ENCODE data around the gene MSX1.

Gene MSX1

DNA sequence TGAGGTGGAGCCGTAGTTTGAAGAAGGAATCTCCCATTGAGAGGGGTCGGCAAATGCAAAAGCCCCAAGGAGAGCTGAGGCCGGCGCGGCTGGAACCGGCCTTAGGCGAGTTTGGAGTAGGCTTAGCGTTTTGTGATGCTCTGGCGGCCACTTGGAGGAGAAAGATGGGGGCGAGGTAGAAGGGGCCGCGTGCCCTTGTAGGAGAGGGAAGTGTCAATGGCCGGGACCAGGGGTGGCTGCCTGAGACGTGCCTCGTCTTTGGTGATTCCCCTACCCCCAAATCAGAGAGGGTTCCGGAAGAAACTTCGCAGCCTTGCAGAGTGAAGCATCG is 11.7 kb downstream of the MSX1 start:
- no peak for DNase-seq

DNA sequence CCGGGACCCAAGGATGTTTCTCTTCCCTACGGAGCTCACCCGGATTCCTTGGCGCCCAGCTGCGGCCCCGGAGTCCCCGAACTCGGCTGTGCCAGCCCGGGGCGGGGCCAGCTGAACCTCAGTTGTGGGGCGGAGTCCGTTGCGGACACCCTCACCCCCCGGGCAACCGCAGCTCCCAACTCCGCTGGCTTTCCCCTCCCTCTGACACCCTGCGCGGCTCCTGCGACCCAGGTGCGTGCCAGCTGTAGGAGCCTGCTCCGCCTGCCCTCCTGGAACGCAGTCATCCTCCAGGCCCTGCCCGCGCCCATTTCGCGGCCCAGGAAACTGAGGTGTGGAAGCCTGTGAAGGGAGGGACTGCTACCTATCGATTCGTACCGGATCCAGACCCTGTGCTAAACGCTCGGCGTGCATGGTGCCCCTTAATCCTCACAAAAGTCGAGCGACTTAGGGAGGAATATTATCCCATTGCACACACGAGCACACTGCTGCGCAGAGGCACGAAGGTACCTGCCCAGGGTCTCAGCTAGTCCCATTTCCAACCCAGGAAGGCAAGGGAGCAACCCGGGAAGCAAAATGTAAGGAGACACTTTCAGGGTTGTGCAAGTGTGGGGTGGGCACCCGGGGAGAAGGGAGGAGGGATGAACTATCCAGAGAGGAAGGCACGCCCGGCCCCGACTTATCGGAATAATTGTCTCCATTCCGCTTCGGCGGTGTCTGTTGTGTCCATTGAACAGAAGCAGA is 12.3 kb downstream of the MSX1 start:
- no peak for DNase-seq

DNA sequence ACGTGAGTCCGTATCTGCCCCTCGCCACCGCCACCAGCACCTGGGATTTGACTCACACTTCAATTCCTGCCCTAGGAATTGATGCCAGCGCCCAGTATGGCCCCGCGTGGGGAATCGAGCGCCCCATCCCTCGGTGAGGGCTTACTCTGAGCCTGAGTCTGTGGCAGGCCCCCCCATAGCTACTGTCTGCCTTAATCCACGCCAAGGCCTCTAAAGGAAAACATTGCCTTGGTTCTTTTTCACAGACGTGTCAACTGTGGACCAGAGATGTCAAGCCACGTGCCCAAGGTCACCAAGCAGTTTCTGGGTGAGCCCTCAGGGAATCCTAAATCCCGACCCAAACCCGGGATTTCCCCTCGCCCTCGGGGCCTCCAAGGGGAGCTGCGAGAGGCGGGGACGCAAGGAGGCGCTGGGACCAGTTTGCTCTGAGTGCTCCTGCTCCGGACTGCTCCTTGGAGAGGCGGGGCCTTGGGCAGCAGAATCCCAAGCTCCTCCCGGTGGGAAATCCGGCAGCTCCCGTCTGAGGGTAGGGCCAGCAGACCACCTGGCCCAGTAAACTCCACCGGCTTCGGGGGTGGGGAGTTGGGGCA is 12.9 kb downstream of the MSX1 start:
- DNase-seq: no peak

DNA sequence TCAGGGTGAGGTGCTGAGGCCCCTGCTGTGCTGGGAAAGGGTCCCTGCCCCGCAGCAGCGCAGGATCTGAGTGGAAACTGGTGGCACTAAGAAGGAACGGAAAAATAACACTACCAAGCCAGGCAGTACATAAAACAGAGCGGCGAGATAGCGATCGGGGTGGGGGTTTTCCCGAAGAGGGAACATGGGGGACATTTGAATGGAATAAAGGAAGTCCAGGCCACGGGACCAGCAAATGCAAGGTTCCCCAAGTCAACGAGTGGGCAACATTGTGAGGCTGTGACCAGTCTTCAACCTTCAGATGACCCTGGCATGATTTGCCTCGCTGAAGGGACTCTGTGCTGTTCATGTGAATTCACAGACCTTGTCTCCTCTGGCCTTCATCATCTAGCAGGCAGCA is 13.7 kb downstream of the MSX1 start:
- DNase-seq: no peak

DNA sequence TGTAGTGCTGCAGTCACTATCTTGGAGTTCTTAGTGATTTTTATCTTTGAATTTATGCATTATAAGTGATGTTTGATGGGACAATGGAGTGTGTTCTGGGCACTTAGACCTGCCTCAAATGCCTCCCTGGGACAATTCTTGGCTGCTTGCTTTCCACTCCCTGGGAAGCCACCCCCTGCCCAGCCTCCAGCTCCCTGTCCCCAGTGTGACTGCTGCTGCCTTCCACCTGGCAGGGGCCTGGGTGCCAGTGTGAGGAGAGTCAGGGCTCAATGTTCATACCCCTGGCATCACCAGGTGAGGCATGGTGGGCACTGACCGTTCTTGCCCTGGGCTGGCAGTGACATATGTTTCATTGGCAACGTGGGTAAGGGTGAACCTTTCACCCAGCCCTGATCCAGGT is 14.8 kb downstream of the MSX1 start:
- no peak for DNase-seq

DNA sequence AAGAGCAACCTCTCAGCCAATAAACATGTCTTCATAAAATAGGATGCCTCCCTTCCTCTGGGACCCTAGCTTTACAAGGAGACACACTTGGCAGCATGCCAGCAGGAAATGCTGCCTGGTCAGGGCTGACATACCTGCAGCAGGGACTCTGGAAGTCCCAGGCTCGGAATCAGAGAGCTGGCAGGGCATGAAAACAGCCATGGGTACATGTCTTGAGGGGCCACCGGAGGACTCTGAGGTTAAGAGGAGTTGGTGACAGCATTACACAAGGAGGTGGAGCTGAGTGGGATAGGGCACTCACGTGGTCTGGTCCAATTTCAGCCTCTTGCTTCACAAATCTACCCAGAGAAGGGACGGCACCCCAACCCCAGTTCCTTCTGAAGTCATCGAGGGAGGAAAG is 15.7 kb downstream of the MSX1 start:
- no peak for DNase-seq

DNA sequence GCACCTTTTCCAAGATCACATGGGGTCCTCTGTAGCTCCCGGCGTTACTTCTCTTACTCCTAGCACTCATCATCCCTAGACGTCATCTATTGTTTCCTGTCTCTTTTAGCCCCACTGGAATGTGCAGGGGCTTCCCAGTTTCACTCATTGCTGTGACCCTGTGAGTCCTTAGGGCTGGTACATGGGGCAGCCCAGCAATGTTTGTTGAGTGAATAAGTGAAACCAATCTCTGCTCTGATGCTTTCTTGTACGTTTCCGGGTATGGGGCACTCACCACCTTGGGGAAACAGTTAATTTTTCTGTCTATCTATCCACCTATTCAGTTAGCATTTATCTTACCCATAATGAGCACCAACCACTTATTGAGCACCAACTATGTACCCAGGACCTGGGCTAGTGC is 16.1 kb downstream of the MSX1 start:
- DNase-seq: no peak

DNA sequence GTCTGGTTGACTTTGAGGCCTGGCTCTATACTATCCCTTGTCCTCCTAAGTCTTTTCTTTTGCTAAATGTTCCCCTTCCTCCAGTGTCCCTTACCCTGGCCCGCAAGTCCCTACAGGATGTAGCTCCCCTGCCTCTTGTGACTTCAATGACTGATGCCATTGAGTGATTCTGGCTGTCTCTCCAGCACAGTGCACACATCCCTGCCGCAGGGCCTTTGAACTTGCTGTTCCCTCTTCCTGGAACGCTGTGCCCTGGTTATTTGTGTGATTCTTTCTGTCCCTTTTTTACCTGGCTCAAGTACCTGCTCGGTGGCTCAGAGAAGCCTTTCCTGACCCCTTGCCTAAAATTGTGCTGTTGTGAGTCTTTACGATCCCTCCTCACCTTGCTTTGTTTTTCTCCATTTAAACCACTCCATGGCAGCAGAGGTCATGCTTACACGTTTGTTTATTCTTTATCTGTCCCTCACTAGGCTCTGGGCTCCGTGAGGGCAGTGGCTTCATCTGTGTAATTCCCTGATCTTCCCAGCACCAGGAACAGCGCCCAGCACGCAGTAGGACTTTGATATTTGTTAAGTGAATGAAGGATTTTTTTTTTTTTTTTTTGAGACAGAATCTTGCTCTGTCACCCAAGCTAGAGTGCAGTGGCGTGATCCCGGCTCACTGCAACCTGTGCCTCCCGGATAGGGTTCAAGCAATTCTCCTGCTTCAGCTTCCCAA is 17.6 kb downstream of the MSX1 start:
- no peak for DNase-seq

DNA sequence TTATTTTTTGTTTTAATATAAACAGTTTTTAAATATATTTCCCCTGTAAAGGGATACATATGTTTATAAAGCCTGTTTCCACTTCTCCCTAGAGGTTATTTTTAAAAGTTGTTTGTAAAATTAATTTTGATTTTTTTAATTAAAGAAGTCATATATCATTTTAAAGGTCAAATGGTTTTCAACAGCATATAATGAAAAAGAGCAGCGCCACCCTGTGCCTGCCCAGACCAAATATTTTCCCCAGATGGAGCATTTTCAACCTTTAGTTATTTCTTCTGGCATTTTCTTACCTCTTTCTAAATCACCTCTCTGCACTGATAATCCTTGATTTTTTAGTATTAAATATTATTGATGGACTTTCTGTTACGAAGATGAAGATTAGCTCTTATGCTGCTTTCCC is 21.0 kb downstream of the MSX1 start:
- no peak for DNase-seq

DNA sequence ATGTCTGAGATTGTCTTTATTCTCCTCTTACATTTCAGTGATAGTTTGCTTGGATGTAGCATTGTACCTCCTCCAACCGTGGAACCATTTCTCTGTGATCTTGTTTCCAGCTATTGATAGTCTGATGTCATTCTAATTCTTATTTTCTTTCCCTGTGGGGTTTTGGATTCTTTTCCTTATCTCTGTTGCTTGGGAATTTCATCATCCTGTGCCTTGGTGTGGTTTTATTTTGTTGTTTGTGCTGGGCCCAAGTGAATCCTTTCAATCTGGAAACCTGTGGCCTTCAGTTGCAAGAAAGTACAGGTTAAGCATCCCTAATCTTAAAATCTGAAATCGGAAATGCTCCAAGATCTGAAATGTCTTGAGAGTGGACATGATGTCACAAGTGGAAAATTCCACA is 22.0 kb downstream of the MSX1 start:
- no peak for DNase-seq

DNA sequence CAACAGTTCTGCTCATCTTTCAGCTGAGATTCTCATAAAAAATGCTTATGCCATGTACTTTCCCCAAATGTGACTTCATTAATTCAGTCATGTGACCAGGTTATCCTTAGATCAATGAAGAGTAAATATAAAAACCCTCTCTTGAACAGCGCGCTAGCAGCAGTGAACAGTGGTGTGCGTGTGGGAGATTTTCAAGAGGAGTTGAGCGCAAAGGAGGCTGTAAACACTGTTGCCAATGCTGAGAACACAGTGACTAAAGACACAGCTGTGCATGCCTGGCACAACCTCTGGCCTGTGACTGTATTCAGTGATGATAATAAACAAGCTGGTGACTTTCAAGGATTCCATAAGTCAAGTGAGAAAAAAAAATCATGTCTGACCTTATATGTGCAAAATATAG is 25.1 kb downstream of the MSX1 start:
- no peak for DNase-seq

DNA sequence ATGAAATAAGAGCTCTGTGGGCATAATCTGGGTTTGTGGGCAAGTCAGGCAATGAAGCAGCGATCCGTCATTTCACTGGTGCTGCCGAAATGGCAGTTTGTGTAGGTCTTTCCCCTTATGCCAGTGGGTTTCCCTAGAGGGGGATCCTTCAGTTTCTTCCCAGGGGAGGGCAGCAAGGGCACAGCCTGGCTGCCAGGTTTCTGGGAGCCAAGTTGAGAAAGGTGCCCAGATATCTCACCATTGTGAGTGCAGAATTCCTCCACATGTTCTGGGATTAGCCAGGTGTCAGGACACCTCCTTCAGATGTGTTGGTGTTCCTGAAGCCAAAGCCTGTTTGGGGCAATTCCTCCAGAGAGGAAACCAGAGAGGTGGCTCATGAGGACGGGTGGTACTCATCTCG is 28.0 kb downstream of the MSX1 start:
- no peak for DNase-seq

DNA sequence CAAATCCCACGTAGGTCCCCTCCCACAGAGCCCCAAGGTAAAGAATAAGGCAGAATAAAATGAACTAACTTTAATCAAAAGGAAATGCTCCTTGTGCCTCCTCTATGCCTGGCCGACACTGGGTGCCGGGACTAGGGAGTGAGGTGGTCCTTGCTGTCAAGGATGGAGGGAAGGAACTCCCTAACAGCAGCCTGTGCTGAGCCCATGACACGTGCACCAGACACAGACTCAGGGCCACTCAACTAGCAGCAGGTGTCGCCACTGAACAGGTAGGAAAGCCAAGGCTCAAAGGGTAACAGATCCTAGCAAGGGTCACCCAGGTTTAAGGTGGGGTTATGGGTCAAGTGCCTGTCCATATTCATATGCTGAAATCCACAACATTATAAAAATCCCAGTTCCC is 29.2 kb downstream of the MSX1 start:
- no peak for DNase-seq

DNA sequence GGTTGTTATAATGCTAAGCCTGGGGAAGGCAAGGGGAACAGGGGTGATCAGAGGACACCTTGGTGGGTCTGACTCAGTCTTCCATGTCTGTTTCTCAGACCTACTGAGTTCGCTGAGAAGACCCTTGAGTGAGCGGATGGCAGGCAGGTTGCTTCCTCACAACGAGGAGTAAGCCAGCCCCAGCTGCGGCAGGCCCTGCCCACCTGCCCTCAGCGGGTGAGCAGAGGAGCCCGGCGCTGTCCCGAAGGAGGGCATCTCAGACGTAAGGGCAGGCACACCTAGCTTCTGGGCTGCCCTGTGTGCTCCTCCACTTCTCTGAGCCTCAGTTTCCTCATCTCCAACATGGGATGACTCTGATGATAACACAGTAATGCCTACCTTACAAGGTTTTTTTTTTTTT is 30.3 kb downstream of the MSX1 start:
- DNase-seq: no peak

DNA sequence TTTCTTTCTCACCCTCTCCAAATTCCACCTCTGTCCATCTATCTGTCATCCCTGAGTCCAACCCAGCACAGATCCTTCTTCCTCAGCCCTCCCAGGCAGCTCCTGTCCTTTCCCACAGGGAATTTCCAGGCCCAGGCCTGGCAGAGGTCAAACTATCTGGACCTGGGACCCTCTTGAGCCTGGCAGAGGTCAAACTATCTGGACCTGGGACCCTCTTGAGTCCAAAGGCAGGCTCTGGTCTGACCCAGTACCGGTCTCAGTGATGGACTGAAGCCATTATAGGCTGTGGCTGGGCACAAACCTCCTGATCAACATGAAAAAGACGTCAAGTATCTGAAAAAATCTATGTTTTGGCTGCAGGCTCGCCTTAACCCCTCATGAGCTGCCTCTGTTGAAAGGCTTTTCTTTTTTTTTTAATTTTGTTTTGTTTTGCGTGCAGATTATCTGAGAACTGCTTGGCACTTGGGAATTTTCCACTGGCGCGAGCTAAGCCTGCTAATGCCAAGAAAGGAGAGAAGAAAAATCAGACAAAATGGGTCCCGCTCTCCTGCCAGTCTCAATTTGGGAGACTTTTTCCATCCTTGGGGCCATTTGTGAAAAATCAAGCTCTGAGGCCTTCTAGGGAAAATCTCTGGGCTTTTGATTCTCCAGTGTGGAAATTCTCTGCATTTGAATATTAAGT is 31.2 kb downstream of the MSX1 start:
- DNase-seq: no peak

DNA sequence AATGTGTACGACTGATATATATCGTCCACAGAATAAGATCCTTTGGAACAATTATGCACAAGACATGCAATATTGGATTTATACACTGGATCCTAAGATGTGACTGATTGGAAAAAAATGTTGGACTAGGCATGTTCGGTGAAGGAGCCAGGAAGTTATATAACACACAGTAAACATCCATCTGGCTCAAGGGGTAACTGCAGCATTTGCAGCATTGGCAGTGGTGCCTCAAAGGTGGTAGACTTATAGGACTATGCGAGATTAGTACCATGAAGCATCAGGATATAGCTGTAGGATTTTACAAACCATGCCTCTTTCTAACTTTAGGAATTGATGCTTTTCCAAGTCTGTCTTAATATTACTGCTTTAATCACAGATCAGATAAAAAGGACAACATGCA is 34.3 kb downstream of the MSX1 start:
- DNase-seq: no peak

DNA sequence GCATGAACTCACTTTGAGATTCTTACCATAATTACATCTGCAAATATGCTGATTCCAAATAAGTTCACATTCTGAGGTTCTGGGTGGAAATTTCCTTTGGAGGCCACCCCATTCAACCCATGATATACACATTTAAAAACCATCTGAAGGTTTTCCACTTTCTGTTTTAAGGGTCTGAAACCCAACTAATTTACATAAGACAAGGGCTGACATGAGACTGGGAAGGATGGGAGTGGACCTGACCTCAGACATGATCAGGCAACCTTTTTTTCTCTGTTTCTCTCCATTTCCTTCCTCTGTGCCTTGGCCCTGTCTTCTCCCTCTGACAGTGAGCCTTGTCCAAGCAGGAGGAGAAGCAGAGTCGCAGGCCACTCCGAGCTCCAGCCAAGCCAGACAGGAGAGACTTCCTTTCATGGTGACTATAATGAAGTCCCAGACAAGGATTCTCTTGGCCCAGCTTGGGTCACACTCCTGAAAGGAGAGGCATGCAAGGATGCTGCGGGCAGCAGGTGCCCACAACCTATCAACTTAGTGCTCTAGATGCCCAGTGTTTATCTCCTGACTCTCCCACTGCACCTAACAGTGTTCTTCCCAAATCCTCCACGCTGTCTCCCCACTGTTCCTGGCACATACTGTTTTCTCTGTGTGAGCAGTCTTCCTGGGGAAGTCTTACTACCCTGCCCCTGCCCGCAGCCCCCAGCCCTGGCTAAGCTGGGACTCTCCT is 39.9 kb downstream of the MSX1 start:
- no peak for DNase-seq

DNA sequence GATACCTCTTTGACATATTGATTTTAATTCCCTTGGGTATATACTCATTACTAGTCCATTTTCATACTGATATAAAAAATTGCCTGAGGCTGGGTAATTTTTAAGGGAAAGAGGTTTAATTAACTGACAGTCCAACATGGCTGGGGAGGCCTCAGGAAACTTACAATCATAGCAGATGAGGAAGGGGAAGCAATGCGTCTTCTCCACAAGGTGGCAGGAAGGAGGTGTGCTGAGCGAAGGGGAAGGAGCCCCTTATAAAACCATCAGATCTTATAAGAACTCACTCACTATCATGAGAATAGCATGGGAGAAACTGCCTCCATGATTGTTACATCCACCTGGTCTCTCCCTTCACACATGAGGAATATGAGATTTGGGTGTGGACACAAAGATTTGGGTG is 42.4 kb downstream of the MSX1 start:
- no peak for DNase-seq

DNA sequence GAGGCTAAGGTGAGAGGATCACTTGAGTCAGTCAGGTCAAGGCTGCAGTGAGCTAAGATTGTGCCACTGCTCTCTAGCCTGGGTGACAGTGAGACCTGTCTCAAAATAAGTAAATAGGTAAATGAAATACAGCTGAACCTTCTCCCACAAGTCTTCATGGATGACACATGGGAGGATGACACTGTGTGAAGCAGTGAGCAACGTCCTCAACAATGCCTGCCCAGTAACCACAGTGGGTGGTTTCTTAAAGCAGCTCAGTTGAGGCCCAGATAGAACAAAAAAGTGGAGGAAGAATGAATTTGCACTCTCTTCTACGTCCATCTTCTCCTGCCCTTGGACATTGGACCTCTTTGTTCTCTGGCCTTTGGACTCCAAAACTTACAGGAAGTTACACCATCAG is 52.7 kb downstream of the MSX1 start:
- DNase-seq: no peak

DNA sequence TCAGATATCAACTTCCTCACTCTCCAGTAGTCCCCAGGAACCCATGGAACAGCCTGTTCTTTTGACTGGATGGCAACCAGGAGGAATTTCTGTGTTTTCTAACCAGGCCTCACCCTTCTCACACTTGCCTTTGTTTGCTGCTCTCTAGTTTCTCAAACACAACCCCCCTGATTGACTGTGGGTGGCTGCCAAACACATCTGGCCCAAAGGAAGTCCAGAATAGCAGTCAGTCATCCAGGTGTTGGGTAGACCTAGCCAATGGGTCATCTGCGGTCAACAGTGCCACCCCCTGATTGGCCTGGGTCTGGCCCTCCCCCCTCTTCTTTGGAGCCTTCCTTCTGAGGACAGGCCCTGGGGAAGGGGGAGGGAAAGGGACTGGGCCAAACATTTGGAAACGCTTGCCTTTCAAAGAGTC is 53.7 kb downstream of the MSX1 start:
- no peak for DNase-seq

Measured in NCI-H1105 (cell line).